Endothelial cell of umbilical vein (primary cell): ENCODE measurements around the gene SCGB2A2.

ENCODE experiments used
- CTCF ChIP-seq, 2 donors: IDR thresholded peaks; 1 replicate in 1 of 2; 2 replicates in 1 of 2; pipeline ENCODE4 v1.5.1; 2011; ENCODE audit warnings: low read length in 2 of 2, mild to moderate bottlenecking in 2 of 2, moderate library complexity in 2 of 2, control low read depth in 1 of 2, inconsistent platforms in 1 of 2, low read depth in 1 of 2; ENCODE audit not compliant: insufficient read depth in 1 of 2; ENCODE audit errors: extremely low read depth in 1 of 2
- POLR2A ChIP-seq: IDR thresholded peaks from 2 replicates; pipeline ENCODE4 v1.6.1; 2012; ENCODE audit warnings: low read depth, mild to moderate bottlenecking, control low read depth, low read length
- POLR2AphosphoS5 ChIP-seq: IDR thresholded peaks from 2 replicates; pipeline ENCODE4 v1.6.1; 2012; ENCODE audit warnings: low read depth, mild to moderate bottlenecking, control low read depth, low read length, moderate library complexity; ENCODE audit not compliant: insufficient read depth

GRCh38 chr11:62298975-62299374, 29.0 kb downstream of the SCGB2A2 start, which contains the start of gene SCGB1D4:
- TF ChIP-seq POLR2AphosphoS5: no peak
- TF ChIP-seq CTCF (IDR thresholded peaks at IDR 0.05; ENCODE audit: extremely low read depth in 1 of 2, insufficient read depth in 1 of 2, low read depth in 1 of 2, low read length in 2 of 2): no peak
- TF ChIP-seq POLR2A: no peak
